ENCODE data around the gene CEP112.

The CEP112 gene

DNA sequence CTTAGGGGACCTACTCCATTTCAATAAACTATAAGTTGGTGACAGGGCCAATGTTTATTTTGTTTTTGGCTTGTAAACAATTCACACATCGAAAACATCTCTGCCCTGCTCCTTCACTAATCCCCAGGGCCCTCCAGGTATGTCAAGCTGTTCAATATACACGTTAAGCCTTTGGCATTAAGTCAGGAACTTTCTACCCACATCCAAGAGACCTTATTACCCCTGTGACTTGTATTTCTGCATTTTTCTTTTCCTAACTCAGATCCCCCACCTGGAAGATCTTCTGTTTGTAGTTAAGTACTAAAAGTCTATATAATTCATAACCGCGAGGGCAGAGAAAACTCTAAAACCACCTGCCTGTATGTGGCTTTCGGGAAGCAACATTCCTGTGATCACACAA is 523.7 kb downstream of the CEP112 start:
- DNase-seq: no peak

DNA sequence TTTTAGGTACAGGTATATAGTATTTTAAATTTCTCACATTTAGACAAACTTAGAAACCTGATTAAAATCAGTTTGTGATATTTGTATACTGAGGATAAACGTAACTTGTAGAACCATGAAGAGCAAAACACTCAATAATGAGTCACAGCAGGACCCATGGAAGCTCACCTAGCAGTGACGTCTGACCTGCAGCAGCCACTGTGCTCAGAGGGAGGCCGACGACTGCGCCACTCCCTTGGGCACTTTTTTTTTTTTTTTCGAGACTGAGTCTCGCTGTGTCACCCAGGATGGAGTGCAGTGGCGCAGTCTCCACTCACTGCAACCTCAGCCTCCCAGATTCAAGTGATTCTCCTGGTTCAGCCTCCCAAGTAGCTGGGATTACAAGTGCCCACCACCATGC is 524.3 kb downstream of the CEP112 start:
- no peak for DNase-seq

DNA sequence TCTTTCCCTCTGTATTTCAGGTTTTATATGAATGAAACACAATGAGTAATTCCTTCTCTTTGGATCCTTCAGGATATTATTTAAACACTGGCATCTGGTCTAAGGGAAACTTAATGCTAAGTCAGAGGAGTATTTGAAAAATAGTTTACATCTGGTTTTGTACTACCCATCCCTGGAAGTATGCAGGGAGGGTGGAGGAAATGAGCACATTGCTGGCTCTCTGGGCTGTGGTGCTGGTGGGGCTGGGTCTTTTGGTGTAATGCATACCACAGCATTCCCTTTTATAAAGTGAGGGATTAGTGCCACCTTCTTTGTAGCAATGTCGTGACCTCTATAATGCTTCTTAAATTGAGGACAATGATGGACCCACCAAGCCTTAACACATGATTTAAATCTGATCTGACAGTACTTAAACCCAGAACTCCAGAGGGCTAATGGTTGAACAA is 525.0 kb downstream of the CEP112 start:
- no peak for DNase-seq

DNA sequence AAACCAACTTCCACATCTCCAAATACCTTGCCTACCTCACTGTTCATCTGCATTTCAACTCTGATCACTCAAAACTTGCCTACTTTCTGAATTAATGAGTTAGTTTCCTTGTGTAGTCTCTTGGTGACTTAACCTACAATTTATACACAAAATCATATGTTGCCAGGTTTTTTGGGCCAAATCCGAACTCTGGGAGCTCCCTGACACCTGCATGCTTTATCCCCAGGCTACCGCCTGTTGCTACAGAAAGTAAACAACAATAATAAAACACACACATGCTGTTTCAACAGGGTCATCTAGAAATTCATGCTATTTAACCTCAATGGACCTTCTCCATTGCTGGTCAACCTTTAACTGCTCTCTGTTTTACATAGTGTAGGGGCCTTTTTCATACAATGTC is 526.0 kb downstream of the CEP112 start:
- no peak for DNase-seq

DNA sequence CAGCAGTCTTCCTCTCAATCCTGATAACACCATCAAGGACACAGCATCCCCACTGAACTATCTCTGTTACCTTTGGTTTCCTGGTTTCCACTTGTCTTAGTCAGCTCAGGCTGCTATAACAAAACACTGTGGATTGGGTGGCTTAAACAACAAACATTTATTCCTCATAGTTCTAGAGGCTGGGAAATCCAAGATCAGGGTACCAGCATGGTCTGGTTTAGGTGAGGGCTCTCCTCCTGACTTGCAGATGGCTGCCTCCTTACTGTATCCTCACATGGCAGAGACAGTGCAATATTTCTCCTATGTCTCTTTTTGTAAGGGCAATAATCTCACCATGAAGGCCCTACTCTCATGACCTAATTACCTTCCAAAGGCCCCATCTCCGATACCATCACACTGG is 527.2 kb downstream of the CEP112 start:
- no peak for DNase-seq

DNA sequence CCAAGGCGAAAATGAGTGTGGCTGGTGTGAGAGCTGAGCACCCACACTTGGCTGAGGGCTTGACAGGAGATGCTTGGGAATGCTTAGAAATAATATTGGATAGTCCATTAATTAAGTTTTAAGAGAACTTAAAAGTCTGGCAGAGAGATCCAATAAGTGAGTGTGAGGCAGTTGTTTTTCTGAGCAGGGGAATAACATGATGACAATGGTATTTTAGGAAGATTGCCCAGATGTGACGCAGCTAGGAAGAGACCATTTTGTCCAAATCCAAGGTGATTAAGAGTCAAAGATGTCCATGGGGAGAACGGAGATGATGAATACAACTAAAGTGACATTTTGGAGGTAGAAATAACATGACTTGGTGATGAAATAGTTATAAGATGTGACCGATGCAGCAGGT is 527.7 kb downstream of the CEP112 start:
- no peak for DNase-seq

DNA sequence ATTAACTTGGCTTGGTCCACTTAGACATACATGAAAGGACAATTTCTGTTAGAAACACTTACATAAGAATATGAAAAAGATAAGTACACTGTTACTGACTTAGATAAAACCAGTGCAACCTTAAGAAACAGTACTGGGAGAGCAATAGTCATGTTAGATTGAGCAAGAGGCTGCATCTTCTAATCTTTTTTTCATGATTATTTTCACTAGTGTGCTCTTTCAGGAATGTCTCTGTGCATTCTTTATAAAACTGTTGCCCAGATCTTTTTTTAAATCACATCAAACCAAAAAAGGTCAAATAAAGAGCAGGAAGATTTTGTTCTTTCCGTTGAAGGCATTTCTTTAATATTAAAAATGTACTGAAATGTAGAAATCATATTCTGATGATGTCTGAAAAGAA is 529.7 kb downstream of the CEP112 start:
- no peak for DNase-seq

DNA sequence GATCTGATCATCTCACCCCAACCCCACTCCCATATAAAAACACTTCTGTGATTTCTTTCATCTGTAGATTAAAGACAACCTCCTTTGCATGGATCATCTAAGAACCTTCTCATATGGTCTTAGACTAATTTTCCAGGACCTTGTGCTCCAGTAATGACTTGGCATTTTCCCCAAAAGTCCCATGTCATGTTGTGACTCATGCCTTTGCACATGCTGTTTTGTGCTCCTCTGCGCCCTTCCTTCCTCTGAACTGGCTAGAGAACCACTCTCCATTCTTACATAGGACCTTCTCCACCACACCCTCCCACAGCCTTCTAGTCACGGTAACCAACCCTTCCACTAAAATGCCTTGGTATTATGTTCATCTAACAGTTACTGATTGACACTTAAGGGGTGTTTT is 531.0 kb downstream of the CEP112 start:
- no peak for DNase-seq

DNA sequence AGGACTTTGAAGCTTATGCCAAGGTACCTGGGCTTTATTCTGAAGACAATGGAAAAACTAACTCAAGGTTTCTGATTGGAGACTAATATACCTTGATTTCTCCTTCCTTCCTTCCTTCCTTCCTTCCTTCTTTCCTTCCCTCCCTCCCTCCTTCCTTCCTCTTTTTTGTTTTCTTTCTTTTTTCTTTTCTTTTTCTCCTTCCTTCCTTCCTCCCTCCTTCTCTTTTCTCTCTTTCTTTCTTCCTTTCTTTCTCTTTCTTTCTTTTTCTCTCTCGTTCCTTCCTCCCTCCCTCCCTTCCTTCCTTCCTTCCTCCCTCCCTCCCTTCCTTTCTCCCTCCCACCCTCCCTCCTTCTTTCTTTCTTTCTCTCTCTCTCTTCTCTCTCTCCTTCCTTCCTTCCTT is 531.9 kb downstream of the CEP112 start:
- DNase-seq: no peak

DNA sequence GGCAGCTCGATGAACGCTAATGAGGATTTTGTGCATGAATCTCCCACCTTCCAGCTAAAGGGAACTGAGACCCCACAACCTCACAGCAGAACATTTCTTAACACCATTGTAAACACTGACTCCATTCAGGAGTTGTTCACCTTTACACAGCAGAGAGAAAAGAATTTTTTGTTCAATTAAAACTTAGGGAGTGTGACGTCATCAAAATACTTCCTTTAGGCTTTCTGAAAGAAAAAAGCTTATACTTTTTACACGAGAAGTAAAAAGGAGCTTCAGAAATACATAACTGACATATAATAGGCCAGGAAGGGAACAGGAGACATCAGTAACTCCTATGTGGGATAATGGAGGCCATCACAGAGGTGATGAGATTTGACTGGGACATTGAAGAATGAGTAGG is 532.4 kb downstream of the CEP112 start:
- DNase-seq: no peak

DNA sequence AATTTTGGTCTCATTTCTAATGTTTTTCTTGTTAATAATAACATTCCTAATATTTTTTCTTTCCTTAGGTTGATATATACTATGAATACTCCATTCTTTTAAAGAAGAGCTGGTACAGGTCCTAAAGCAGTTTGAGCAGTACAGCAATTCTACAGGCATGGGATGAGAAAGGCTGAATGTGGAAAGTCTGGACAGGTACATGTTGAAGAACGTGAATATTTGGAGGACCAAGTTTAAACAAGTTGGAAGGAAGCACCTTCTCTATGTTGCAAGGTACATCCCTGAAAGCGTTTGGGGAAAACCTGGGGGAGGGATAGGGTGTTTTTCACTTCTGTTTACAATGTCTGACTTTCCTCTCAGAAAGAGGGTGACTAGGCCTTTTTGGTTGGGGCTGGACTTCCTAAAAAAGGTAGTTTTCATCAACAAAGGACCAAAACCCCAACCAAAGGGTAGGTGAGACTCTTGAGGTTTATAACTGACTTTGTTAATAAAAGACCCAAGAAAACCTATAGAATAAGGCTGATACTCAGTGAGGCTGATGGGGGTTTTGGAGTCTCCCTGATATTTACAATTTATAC is 534.6 kb downstream of the CEP112 start:
- no peak for DNase-seq

DNA sequence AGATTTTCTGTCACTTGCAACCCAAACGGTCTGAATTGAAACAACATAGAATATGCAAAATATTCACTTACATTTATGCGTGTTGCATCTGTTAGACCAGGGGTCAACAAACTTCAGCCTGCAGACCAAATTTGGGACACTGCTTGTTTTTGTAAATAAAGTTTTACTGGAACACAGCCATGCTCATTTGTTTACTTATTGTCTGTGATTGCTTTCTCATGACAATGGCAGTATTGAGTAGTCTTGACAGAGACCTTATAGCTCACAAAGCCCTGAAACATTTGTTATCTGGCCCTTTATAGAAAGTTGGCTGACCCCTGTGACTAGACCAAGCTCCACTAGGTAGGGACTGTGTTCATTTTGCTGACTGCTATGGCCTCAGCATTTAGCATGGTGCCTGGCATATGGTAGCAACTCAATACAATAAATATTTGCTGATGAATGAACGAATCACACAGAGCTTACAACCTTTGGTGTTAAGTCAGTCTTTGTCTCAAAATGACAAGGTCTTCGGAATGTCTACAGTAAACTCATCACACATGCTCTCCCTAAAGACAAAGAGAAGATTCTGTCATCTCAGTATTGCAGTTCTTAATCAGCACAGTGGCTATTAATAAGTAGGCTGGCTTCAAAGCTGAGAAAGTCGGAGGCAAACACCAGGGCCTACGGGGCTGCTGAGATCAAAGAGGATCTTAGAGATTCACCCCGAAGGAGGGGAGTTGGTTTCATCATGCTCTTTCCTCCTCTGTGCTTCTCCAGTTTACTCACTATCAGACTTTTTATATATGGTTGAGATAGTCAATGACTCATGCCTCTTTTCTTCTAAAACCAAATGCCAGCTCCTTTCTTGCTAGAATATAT is 535.3 kb downstream of the CEP112 start:
- no peak for DNase-seq

DNA sequence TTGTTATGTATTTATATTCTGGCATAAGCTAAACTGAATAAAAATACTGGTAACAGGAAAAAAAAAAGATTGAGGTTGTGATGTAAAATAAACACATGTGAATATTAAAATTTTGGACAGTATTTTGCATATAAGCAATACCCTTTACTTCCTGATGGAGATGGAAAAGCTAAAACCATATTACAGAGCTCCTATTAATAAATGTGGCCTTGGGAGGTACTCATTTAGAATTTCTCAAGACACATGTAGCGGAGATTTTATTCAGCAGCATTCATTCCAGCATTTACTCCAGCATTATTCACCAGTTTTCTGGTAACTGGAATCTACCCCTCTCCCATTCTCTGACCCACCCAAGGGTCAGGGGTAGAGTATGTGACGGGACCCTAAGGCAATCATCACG is 536.2 kb downstream of the CEP112 start:
- no peak for DNase-seq

DNA sequence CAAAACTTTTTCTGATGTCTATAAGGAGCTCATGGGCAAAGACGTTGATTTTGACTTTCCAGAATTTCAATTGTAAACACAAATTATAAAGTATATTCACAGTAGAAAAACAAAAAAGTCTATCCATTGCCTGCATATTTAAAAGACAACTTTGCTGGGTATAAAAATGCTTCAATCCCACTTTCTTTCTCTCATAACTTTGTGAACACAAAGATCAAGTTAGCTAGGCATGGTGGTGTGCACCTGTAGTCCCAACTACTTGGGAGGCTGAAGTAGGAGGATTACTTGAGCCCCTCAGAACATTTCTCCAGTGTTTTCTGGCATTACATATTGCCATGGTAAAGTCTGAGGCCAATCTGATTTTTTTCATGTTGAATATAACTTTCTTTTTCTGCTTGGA is 547.4 kb downstream of the CEP112 start:
- DNase-seq: no peak

DNA sequence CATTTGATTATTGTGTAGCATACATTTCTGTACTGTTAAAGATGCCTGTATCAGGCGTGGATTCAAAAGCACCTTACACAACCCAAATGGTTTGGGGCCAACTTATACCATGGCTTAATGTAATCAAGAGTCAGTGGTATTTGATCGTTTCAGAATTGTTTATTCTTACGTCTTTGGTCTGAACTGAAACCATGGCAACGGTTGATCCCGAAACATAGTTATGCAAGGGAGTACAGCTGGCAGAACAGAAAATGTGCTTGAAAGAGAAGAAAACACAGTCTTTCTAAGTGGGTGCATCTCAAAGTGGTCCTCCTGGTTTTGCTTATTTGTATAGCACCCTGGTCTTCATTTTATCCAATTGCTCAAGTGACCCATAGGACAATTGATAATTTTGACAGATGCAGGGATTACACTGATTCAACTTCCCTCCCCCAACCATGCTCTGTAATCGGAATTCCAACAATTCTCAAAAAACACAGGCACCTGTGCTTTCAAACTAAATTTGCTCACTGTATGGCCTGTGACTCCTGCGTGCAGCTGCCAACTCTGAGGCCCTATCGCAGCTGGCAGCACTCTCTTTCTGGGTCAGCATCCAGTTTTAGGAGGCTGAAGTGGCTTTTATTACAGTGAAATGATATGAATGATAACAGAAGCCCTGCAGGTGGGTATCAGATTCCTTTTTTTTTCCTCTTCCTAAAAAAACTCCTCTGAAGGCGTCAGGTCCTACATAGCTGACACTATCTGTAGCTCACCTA is 553.5 kb downstream of the CEP112 start:
- peak; percentile 96 for DNase-seq

DNA sequence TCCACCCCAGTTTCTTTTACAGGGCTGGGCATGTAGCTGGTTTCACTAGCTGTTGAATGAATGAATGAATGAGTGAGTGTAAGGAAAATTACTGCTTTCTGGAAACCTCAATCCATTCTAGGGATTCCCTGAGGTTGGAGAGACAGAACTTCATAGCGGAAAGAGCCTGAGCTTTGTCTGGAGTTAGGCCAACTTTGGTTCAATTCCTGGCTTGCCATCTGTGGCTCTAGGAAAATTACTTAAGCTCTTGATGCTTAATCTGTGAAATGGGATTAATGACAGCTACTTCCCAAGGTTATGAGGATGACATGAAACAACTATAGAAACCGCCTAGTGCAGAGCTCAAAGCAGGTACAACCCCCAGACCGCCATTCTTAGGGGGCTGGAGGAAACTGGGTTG is 554.1 kb downstream of the CEP112 start:
- DNase-seq: peak; percentile 40

DNA sequence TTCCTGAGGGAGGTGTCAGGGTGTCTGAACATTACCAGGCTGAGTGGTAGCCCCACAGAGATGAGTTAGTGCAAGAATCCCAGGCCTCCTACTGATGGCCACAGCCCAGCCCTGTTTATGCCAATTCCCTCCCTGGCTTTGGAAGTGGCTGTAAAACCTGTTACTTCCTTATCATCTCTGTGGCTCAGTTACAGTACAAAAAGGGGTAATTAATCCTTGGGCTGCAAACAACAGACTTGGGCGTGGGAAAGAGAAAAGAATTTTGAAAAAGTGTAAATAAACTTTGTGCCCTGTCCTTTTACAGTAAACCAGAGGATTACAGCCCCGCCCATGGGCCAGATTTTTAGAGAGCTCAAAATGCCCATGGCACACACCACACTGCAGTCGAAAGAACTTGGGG is 557.4 kb downstream of the CEP112 start:
- no peak for DNase-seq

DNA sequence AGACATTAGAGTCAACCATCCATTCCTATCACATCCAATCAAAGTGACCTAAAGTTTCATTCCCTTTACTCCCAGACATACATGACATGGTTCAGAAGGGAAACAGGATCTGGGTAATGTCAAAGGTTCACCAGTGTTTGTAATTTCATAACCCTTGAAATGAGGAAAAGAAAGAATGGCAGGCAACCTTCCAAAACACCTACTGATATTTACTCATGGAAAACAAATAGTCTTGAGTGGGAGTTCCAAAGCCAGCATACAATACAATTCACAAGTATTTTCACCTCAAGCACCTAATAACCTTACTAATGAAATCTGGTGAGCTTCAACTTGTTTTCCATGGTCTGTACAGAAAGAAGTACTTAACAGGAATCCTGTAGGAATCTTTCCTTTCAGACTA is 557.9 kb downstream of the CEP112 start:
- peak; percentile 71 for DNase-seq

DNA sequence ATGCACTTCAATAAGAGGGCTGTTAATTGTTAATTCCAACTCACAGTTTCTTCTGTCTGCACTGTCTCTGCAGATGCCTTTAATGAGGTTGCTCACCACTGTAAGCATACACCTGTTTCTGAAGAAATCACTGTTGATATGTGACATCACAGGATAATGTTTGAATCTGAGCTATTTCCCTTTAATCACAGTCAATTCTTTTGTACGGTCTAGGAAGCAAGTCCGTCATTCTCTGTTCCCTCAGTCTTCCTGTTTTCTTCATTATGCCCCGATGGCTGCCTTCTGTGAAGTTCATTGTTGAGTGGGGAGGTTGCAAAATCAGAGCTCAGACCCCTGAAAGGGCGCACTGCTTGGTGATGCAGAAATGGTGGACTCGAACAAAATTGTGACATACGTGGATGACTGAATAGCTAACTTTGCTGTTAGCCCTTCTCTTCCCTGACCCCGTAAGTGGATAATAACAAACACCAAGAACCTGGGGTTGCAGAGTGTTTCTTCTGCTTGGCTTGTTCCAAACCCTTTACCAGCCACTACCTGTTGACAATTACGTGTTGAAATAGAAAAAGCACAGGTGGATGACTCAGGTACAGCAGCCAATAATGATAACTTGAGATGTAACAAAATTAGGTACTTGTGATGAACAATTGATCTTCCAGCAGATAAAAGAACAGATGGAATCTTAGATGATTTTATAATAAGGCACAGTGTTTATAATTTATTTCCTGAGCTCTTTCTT is 558.6 kb downstream of the CEP112 start:
- DNase-seq: no peak

DNA sequence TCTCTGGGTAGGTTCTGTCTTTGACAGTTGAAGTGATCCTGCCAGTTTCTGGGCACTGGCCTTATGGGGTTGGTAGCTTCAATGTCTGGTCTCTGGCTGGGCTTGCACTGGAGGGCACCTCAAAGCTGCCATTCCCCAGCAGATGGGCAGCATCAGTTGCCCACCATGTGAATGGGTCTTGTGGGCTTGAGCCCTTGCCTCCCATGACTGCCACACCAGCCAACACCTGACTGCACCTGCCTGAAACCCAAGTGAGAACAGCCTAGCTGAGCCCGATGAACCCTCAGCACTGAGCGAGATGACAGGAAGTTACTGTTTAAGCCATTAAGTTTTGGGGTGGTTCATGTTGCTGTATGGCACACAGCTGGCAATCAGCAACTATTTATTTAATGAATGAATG is 561.4 kb downstream of the CEP112 start:
- no peak for DNase-seq

DNA sequence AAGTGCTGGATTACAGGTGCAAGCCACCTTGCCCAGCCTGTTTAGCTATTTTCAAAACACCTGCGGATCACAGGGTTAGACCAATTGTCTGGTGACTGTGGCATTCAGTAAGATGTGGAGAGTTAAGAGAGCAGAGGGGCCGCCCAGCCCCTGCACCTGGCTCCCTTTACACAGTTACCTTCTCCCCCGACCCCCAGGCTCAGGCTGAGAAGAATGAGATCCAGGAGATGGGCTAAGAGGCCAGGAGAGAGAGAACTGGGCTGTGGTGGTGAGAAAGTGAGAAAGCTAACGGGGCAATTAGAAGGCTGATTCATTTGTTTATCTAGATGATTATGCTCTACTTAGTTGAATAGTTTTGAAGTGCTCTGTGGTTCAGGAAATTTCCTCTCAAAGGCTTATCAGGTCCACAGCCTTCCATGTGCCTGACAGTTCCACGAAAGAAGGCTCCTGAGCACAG is 562.7 kb downstream of the CEP112 start:
- DNase-seq: peak; percentile 49

DNA sequence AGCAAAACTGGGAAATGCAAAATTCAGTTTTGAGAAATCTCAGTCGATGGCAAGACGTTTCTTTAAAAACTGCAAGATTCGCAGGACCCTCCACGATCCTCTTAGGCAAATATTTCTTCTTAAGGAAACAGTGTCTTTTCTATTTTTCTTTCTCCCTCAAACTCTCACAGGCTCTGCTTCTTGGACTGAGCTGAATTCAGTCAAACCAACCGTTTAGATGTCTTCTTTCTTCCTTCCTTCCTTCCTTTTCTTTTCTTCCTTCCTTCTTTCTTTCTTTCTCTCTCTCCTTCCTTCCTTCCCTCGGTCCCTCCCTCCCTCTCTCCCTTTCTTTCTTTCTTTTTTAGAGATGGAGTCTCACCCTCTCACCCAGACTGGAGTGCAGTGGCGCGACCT is 563.3 kb downstream of the CEP112 start:
- DNase-seq: no peak
